HCT116 (cell line): ENCODE data around the gene MEN1. TPM values are rescaled to one million over a fixed set of nuclear protein-coding genes. Genes with fewer than 3 reads are reported as not detected.

Source experiments
- ATAC-seq: fragments of 200-7000 bp; cut with Tn5 transposase; 2 replicates; pipeline ENCODE4 v1.9.1; 2020; ENCODE audit warnings: mild to moderate bottlenecking, moderate library complexity
- BruUV-seq: library from RNA; stranded (reverse); fragments of 400-500 nt; replicated peaks from 2 replicates; lab custom pipeline; 2021; lab: Mats Ljungman, UMichigan
- CTCF ChIA-PET: fragments of 300-600 bp; sonication (Branson Sonifier 250); formaldehyde crosslinking; loops from one replicate; lab custom pipeline; 2021; ENCODE audit warnings: antibody characterized with exemption; lab: Charles Lee
- POLR2A ChIA-PET: fragments of 300-600, 350-600 bp; sonication (Branson Sonifier 250); formaldehyde crosslinking; loops from one replicate; lab custom pipeline; 2021; ENCODE audit warnings: antibody characterized with exemption; lab: Charles Lee
- RAD21 ChIA-PET, 2 experiments: fragments of 300-600 bp; sonication (Branson Sonifier 250); formaldehyde crosslinking; loops; one replicate each; lab custom pipeline; 2023; ENCODE audit warnings: low total read pairs in 2 of 2; ENCODE audit not compliant: uncharacterized antibody in 2 of 2, unreplicated experiment in 2 of 2, low non-redundant PET in 1 of 2; lab: Charles Lee
- DNase-seq: peaks from one replicate; pipeline ENCODE4 v3.0.0-alpha.2; 2010; ENCODE audit warnings: low read depth, low spot score
- H2AFZ ChIP-seq: fragments of 200-600 bp; shearing (Covaris generic), sonication (generic); 2 replicates; pipeline ENCODE4 v1.6.1; 2017; ENCODE audit warnings: low read depth, mixed run types, mixed read lengths, antibody characterized with exemption, low read length; ENCODE audit not compliant: poor library complexity, severe bottlenecking
- H3K27ac ChIP-seq: 2 replicates; pipeline ENCODE4 v1.5.1; 2012; ENCODE audit warnings: low read depth, low read length
- H3K27me3 ChIP-seq: fragments of 200-600 bp; sonication (generic); 2 replicates; pipeline ENCODE4 v1.6.1; 2016; ENCODE audit warnings: mixed run types, low read length, mixed read lengths; ENCODE audit not compliant: insufficient read depth
- H3K36me3 ChIP-seq, 2 experiments: fragments of 200-500 bp in 1 of 2; fragments of 200-600 bp in 1 of 2; sonication (Bioruptor generic) in 1 of 2; sonication (generic) in 1 of 2; 2 replicates each; pipeline versions ENCODE4 v1.5.1 to v1.6.1; 2014 to 2016; ENCODE audit warnings: low read length in 2 of 2, inconsistent platforms in 1 of 2, mixed read lengths in 1 of 2, mixed run types in 1 of 2; ENCODE audit not compliant: insufficient read depth in 2 of 2, control insufficient read depth in 1 of 2
- H3K4me1 ChIP-seq, 2 experiments: fragments of 200-600 bp in 1 of 2; sonication (generic) in 1 of 2; 2 replicates each; pipeline versions ENCODE4 v1.5.1 to v1.6.1; 2012 to 2017; ENCODE audit warnings: low read length in 2 of 2, inconsistent platforms in 1 of 2, mild to moderate bottlenecking in 1 of 2, mixed read lengths in 1 of 2, mixed run types in 1 of 2, moderate library complexity in 1 of 2; ENCODE audit not compliant: insufficient read depth in 2 of 2, control insufficient read depth in 1 of 2
- H3K4me2 ChIP-seq: fragments of 200-600 bp; sonication (generic); 2 replicates; pipeline ENCODE4 v1.6.1; 2017; ENCODE audit warnings: mixed run types, low read length, mixed read lengths
- H3K4me3 ChIP-seq, 2 experiments: fragments of 200-600 bp in 1 of 2; sonication (generic) in 1 of 2; replicated peaks in 1 of 2; 2 replicates each; pipeline ENCODE4 v1.5.1; 2011 to 2016; ENCODE audit warnings: low read length in 2 of 2, control low read depth in 1 of 2, low read depth in 1 of 2, mild to moderate bottlenecking in 1 of 2, mixed read lengths in 1 of 2, mixed run types in 1 of 2
- H3K79me2 ChIP-seq: fragments of 200-600 bp; sonication (generic); 2 replicates; pipeline ENCODE4 v1.6.1; 2017; ENCODE audit warnings: mild to moderate bottlenecking, mixed run types, low read length, moderate library complexity, mixed read lengths; ENCODE audit not compliant: insufficient read depth
- H3K9ac ChIP-seq: fragments of 200-600 bp; sonication (generic); 2 replicates; pipeline ENCODE4 v1.6.1; 2016; ENCODE audit warnings: low read length, mixed read lengths
- H3K9me2 ChIP-seq: fragments of 200-600 bp; sonication (generic), shearing (Covaris generic); 2 replicates; pipeline ENCODE4 v1.6.1; 2017; ENCODE audit warnings: mixed run types, mild to moderate bottlenecking, moderate library complexity; ENCODE audit not compliant: insufficient read depth
- H3K9me3 ChIP-seq, 2 experiments: fragments of 200-500 bp in 1 of 2; fragments of 200-600 bp in 1 of 2; sonication (Bioruptor generic) in 1 of 2; sonication (generic) in 1 of 2; 2 replicates each; pipeline ENCODE4 v1.6.1; 2014 to 2017; ENCODE audit warnings: low read length in 2 of 2, mixed read lengths in 2 of 2, inconsistent platforms in 1 of 2, low read depth in 1 of 2, mild to moderate bottlenecking in 1 of 2, mixed run types in 1 of 2, moderate library complexity in 1 of 2; ENCODE audit not compliant: control insufficient read depth in 1 of 2, insufficient read depth in 1 of 2
- H4K20me1 ChIP-seq: fragments of 200-600 bp; sonication (generic), shearing (Covaris generic); 2 replicates; pipeline ENCODE4 v1.6.1; 2017; ENCODE audit warnings: mixed run types, mild to moderate bottlenecking, moderate library complexity; ENCODE audit not compliant: insufficient read depth
- ATF3 ChIP-seq: IDR thresholded peaks from 2 replicates; pipeline ENCODE4 v1.6.1; 2012
- CEBPB ChIP-seq: IDR thresholded peaks from 2 replicates; pipeline ENCODE4 v1.6.1; 2012; ENCODE audit warnings: low read depth
- EGR1 ChIP-seq: IDR thresholded peaks from 2 replicates; pipeline ENCODE4 v1.6.1; 2012; ENCODE audit warnings: low read depth
- ELF1 ChIP-seq: IDR thresholded peaks from 2 replicates; pipeline ENCODE4 v1.6.1; 2012; ENCODE audit warnings: low read depth, borderline replicate concordance
- EZH2 ChIP-seq: fragments of 200-600 bp; sonication (generic); IDR thresholded peaks from 2 replicates; pipeline ENCODE4 v1.6.1; 2017; ENCODE audit warnings: antibody characterized with exemption, mixed run types
- FOSL1 ChIP-seq: IDR thresholded peaks from 2 replicates; pipeline ENCODE4 v1.6.1; 2012; ENCODE audit warnings: low read depth
- MAX ChIP-seq: IDR thresholded peaks from 2 replicates; pipeline ENCODE4 v1.6.1; 2012
- POLR2A ChIP-seq: IDR thresholded peaks from 2 replicates; pipeline ENCODE4 v1.7.0; 2011; ENCODE audit warnings: borderline replicate concordance; ENCODE audit not compliant: insufficient read depth, insufficient read length; ENCODE audit errors: extremely low read depth
- POLR2AphosphoS5 ChIP-seq: IDR thresholded peaks from 2 replicates; pipeline ENCODE4 v1.6.1; 2011; ENCODE audit warnings: mild to moderate bottlenecking, low read depth, low read length, moderate library complexity
- RAD21 ChIP-seq: IDR thresholded peaks from 2 replicates; pipeline ENCODE4 v1.6.1; 2012; ENCODE audit warnings: low read depth, mild to moderate bottlenecking
- SIN3A ChIP-seq: IDR thresholded peaks from 2 replicates; pipeline ENCODE4 v1.6.1; 2012; ENCODE audit warnings: low read depth
- SP1 ChIP-seq: IDR thresholded peaks from 2 replicates; pipeline ENCODE4 v1.6.1; 2012; ENCODE audit warnings: low read depth
- SRF ChIP-seq: IDR thresholded peaks from 2 replicates; pipeline ENCODE4 v1.6.1; 2012; ENCODE audit warnings: low read depth
- YY1 ChIP-seq: IDR thresholded peaks from 2 replicates; pipeline ENCODE4 v1.6.1; 2011; ENCODE audit warnings: low read length, low read depth, moderate library complexity, mild to moderate bottlenecking; ENCODE audit not compliant: insufficient replicate concordance; ENCODE audit errors: extremely low read depth
- ZBTB33 ChIP-seq: IDR thresholded peaks from 2 replicates; pipeline ENCODE4 v1.6.1; 2011; ENCODE audit warnings: mild to moderate bottlenecking, low read length, moderate library complexity; ENCODE audit not compliant: insufficient replicate concordance; ENCODE audit errors: extremely low read depth
- ZFX ChIP-seq: fragments of 450-650 bp; IDR thresholded peaks from 2 replicates; pipeline ENCODE4 v1.6.1; 2017
- ZNF274 ChIP-seq: fragments of 200-500 bp; sonication (Bioruptor generic); IDR thresholded peaks from 2 replicates; pipeline ENCODE4 v1.6.1; 2014; ENCODE audit warnings: mild to moderate bottlenecking, low read depth, low read length, inconsistent platforms
- intact Hi-C: fragments of 100-400 bp; cut with micrococcal nuclease; formaldehyde crosslinking; loops from 2 replicates; pipeline ENCODE4 v1.10.0; 2022
- total RNA-seq: library from RNA; stranded (reverse); gene quantifications from one replicate; pipeline ENCODE4 v1.2.1, GENCODE V29; 2021; ENCODE audit not compliant: unreplicated experiment
- TF ChIP-seq, protein P1 (sequence below): IDR thresholded peaks from 2 replicates; pipeline ENCODE4 v1.6.1; 2012; ENCODE audit warnings: low read depth
- TF ChIP-seq, protein P2 (sequence below), 3 experiments: fragments of 200-600 bp in 1 of 3; sonication (generic) in 1 of 3; IDR thresholded peaks in 2 of 3; conservative IDR thresholded peaks in 1 of 3; 2 replicates each; pipeline ENCODE4 v1.5.1; 2012 to 2017; ENCODE audit warnings: low read depth in 2 of 3, low read length in 2 of 3, antibody characterized with exemption in 1 of 3, borderline replicate concordance in 1 of 3, control low read depth in 1 of 3, mild to moderate bottlenecking in 1 of 3, mixed read lengths in 1 of 3, mixed run types in 1 of 3, moderate library complexity in 1 of 3; ENCODE audit not compliant: insufficient read depth in 1 of 3

Gene MEN1
- total RNA-seq, 1 experiment from 2014 or later: 62.1 TPM

GRCh38 chr11:64831411-64831891, 21.1 kb upstream of the MEN1 start:
- intact Hi-C loops: no loop called here
- TF ChIP-seq EZH2 (no peak), SP1 (no peak), EGR1 (no peak), ZFX (no peak), FOSL1 (no peak), RAD21 (no peak), ATF3 (no peak), CEBPB (no peak), ELF1 (no peak), SIN3A (no peak), POLR2A (no peak), POLR2AphosphoS5 (no peak), ZBTB33 (no peak), SRF (no peak), ZNF274 (no peak), MAX (no peak), YY1 (no peak)
- TF ChIP-seq, protein P1, sequence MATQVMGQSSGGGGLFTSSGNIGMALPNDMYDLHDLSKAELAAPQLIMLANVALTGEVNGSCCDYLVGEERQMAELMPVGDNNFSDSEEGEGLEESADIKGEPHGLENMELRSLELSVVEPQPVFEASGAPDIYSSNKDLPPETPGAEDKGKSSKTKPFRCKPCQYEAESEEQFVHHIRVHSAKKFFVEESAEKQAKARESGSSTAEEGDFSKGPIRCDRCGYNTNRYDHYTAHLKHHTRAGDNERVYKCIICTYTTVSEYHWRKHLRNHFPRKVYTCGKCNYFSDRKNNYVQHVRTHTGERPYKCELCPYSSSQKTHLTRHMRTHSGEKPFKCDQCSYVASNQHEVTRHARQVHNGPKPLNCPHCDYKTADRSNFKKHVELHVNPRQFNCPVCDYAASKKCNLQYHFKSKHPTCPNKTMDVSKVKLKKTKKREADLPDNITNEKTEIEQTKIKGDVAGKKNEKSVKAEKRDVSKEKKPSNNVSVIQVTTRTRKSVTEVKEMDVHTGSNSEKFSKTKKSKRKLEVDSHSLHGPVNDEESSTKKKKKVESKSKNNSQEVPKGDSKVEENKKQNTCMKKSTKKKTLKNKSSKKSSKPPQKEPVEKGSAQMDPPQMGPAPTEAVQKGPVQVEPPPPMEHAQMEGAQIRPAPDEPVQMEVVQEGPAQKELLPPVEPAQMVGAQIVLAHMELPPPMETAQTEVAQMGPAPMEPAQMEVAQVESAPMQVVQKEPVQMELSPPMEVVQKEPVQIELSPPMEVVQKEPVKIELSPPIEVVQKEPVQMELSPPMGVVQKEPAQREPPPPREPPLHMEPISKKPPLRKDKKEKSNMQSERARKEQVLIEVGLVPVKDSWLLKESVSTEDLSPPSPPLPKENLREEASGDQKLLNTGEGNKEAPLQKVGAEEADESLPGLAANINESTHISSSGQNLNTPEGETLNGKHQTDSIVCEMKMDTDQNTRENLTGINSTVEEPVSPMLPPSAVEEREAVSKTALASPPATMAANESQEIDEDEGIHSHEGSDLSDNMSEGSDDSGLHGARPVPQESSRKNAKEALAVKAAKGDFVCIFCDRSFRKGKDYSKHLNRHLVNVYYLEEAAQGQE: no peak
- TF ChIP-seq, protein P2, sequence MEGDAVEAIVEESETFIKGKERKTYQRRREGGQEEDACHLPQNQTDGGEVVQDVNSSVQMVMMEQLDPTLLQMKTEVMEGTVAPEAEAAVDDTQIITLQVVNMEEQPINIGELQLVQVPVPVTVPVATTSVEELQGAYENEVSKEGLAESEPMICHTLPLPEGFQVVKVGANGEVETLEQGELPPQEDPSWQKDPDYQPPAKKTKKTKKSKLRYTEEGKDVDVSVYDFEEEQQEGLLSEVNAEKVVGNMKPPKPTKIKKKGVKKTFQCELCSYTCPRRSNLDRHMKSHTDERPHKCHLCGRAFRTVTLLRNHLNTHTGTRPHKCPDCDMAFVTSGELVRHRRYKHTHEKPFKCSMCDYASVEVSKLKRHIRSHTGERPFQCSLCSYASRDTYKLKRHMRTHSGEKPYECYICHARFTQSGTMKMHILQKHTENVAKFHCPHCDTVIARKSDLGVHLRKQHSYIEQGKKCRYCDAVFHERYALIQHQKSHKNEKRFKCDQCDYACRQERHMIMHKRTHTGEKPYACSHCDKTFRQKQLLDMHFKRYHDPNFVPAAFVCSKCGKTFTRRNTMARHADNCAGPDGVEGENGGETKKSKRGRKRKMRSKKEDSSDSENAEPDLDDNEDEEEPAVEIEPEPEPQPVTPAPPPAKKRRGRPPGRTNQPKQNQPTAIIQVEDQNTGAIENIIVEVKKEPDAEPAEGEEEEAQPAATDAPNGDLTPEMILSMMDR (IDR thresholded peaks at IDR 0.05 in 2 of 3, conservative IDR thresholded peaks at IDR 0.05 in 1 of 3; ENCODE audit: borderline replicate concordance in 1 of 3, insufficient read depth in 1 of 3, low read depth in 2 of 3, low read length in 2 of 3): no peak
- Histone ChIP-seq H3K4me1 (peaks cover 12 to 16% of the 10 kb centered on the region in 2 experiments), H4K20me1 (no peaks in the 10 kb centered on the region), H3K4me2 (no peak overlapping the region), H2AFZ (no peak overlapping the region), H3K9me3 (no peaks in the 10 kb centered on the region), H3K27ac (no peak overlapping the region), H3K4me3 (no peak overlapping the region), H3K79me2 (no peaks in the 10 kb centered on the region), H3K36me3 (peaks cover 10 to 14% of the 10 kb centered on the region in 2 experiments; a peak in 2 of 4 replicates), H3K9ac (no peak overlapping the region), H3K27me3 (no peaks in the 10 kb centered on the region), H3K9me2 (no peaks in the 10 kb centered on the region)
- BruUV-seq: no TSS peak
- ATAC-seq: no peak
- ChIA-PET POLR2A (no interaction called here), RAD21 (no interaction called here), CTCF (interaction anchor here (1.2 kb wide), 1 partner anchor 13 kb away, joined by 3 read pairs; the partner anchor contains the start of gene CDC42BPG)
- no peak for DNase-seq
